Skin epidermis (tissue), 12 donors: ENCODE results near the gene PNMA6A.
"Not testable (repeated sequence)": the region's sequence is repeated elsewhere in the genome, so short reads cannot be mapped to it uniquely, and the experiment has no call there.

Experiments
- H3K27ac ChIP-seq, 21 experiments: fragments of 200-600 bp; sonication (generic) in 11 of 21; one replicate each; pipeline ENCODE4 v1.5.0; 2020; ENCODE audit warnings: mild to moderate bottlenecking in 3 of 21, inconsistent platforms in 2 of 21, moderate library complexity in 2 of 21
- H3K4me3 ChIP-seq, 7 experiments: fragments of 200-600 bp; sonication (generic) in 2 of 7; one replicate each; pipeline ENCODE4 v1.5.0; 2020; ENCODE audit warnings: inconsistent platforms in 2 of 7, mild to moderate bottlenecking in 2 of 7, moderate library complexity in 1 of 7

PNMA6A gene

GRCh38 chrX:153074262-153074899 is 2.1 kb downstream of the PNMA6A start:
- no peak overlapping the region for H3K27ac ChIP-seq

GRCh38 chrX:153074935-153075334 is 2.7 kb downstream of the PNMA6A start:
- Histone ChIP-seq H3K4me3 (no peak overlapping the region), H3K27ac (no peak overlapping the region)

More at GRCh38 chrX:153074262-153074899, 2.1 kb downstream of the PNMA6A start:
- H3K4me3 ChIP-seq = no peak overlapping the region

GRCh38 chrX:153075366-153075765 is 3.1 kb downstream of the PNMA6A start:
- Histone ChIP-seq H3K4me3 (no peak overlapping the region), H3K27ac (no peak overlapping the region)

GRCh38 chrX:153077437-153078135 is 5.3 kb downstream of the PNMA6A start:
- H3K27ac ChIP-seq, H3K4me3 ChIP-seq: not testable (repeated sequence)

GRCh38 chrX:153083238-153083923 is 11.1 kb downstream of the PNMA6A start:
- H3K27ac ChIP-seq = not testable (repeated sequence)

GRCh38 chrX:153102418-153102817 is 30.2 kb downstream of the PNMA6A start:
- H3K27ac ChIP-seq = no peak overlapping the region
- no peak overlapping the region for H3K4me3 ChIP-seq

More at GRCh38 chrX:153083238-153083923, 11.1 kb downstream of the PNMA6A start:
- not testable (repeated sequence) for H3K4me3 ChIP-seq

GRCh38 chrX:153104959-153105358 is 32.7 kb downstream of the PNMA6A start:
- H3K4me3 ChIP-seq, H3K27ac ChIP-seq: not testable (repeated sequence)

GRCh38 chrX:153106092-153106801 is 34.0 kb downstream of the PNMA6A start:
- not testable (repeated sequence) for H3K4me3 ChIP-seq, H3K27ac ChIP-seq

GRCh38 chrX:153110735-153111134 is 38.5 kb downstream of the PNMA6A start:
- not testable (repeated sequence) for H3K27ac ChIP-seq, H3K4me3 ChIP-seq

GRCh38 chrX:153113851-153114250 is 41.6 kb downstream of the PNMA6A start:
- H3K27ac ChIP-seq, H3K4me3 ChIP-seq: not testable (repeated sequence)

- H3K4me3 ChIP-seq, H3K27ac ChIP-seq: not testable (repeated sequence)
These were observed 45.5 kb downstream of the PNMA6A start for GRCh38 chrX:153117754-153118153.

GRCh38 chrX:153120230-153120629 is 48.0 kb downstream of the PNMA6A start:
- H3K4me3 ChIP-seq, H3K27ac ChIP-seq: not testable (repeated sequence)

- not testable (repeated sequence) for H3K27ac ChIP-seq, H3K4me3 ChIP-seq
These were observed 51.2 kb downstream of the PNMA6A start for GRCh38 chrX:153123468-153123867.
